GM18517 (cell line): ENCODE results near the gene SLC1A2.

Experiments used
- ATAC-seq: cut with Tn5 transposase; IDR thresholded peaks from one replicate; pipeline ENCODE4 v1.9.1; 2021; ENCODE audit warnings: mild to moderate bottlenecking, moderate library complexity; ENCODE audit not compliant: unreplicated experiment

Gene SLC1A2

GRCh38 chr11:35377262-35377661 lies 42.1 kb downstream of the SLC1A2 start:
- no peak for ATAC-seq

- no peak for ATAC-seq
These were observed 42.7 kb downstream of the SLC1A2 start for GRCh38 chr11:35376613-35377012.

DNA sequence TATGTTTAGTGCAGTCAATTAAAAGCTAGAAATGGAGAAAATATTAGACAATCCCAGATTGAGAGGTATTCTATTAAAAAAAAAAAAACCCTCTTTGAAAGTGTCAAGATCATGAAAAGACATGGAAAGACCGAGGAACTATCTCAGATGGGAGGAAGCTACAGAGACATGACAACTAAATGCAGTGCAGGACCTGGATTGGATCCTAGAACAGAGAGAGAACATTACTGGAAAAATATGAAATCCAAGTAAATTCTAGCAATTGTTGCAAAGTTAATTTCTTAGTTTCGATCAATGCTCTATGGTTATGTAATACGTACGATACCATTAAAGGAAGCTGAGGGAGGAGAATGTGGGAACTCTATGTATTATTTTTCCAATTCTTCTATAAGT lies 43.2 kb downstream of the SLC1A2 start:
- no peak for ATAC-seq

GRCh38 chr11:35375332-35376117 lies 43.8 kb downstream of the SLC1A2 start:
- no peak for ATAC-seq

- ATAC-seq: no peak
These were observed 45.9 kb downstream of the SLC1A2 start for GRCh38 chr11:35373284-35373933.

DNA sequence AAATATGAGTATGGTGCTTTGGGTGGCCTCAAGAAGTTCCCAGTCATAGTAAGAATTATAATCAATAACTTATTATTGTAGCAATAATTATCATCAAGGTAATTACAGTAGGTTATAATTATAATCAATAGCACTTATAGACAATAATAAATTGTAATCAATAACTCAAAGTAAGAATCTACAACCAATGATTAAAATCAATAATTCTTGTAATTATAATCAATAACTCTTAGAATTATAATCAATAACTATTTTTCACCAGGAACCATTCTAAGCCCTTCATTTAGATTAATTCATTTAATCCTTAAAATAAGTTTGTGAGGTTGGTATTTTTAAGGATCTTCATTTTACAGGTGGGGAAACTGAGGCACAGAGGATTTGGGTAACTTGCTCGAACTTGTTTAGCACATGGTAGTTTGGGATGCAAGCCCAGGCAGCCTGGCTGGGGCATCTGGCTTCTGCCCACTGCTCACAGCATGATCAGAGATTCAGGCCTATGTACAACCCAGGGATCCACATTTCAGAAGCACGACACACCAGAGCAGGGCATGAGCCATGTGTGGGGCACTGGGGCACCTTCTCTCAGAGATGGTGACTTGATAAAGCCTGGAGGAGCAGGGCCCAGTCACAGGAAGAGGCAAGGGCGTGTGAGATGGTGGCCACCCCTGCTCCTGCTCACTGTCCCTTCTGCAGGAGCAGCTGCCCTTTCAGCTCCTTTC lies 46.6 kb downstream of the SLC1A2 start:
- ATAC-seq: no peak

DNA sequence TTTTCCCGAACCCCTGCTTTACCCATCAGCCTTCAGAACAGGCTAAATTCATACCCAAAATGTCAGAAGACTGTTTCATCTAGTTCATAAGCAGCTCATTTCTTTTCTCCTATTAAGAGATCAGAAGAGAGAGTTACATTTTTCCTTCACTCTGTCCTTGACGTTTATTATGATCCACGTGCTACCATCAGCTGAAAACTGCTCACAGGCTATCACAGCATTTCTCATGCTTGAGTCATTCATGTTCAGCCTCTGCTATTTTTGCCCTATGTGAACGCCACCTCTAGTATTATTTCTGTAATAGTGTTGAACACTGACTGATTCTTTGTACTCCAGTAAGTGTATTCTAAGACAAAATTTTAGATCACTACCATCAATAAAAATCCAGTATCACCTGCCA lies 51.9 kb downstream of the SLC1A2 start:
- no peak for ATAC-seq

DNA sequence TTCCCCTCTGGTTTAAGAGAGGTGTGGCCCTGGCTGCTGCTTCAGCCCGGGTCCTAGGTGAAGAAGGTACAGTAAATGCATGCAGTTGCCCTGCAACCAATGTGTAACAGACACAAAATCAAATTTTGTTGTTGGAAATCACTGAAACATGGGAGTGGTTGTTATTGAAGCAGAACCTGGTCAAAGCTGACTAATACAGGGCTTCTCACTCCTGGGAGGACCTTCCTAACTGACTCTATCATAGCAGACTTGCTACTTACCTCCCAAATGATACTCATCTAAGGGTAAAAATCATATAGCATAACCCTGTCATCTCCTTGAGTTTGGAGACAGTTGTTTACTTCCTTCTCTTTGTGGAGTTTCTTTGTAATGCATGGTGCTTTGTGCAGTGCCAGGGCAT lies 52.6 kb downstream of the SLC1A2 start:
- ATAC-seq: no peak

- ATAC-seq: no peak
These were observed 53.4 kb downstream of the SLC1A2 start for GRCh38 chr11:35365961-35366360.

DNA sequence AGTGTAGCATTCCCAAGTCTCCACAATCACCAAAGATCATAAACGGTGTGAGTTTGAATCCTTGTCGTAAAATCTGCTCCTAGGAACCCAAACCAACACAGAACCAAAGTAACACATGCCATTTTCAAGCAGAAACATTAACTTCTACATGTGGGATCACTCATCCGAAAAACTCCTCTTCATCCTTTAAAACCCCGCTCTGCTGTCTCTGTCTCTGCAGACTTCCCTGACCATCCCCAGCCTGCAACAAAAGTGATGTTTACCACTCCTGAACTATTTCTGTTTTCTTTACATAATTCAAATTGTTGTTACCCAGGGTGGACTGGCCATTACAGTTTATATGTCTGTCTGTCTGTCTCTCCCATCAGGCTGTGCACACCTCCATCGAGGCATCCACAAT lies 54.0 kb downstream of the SLC1A2 start:
- no peak for ATAC-seq

GRCh38 chr11:35363854-35364780 lies 55.2 kb downstream of the SLC1A2 start:
- ATAC-seq: no peak

DNA sequence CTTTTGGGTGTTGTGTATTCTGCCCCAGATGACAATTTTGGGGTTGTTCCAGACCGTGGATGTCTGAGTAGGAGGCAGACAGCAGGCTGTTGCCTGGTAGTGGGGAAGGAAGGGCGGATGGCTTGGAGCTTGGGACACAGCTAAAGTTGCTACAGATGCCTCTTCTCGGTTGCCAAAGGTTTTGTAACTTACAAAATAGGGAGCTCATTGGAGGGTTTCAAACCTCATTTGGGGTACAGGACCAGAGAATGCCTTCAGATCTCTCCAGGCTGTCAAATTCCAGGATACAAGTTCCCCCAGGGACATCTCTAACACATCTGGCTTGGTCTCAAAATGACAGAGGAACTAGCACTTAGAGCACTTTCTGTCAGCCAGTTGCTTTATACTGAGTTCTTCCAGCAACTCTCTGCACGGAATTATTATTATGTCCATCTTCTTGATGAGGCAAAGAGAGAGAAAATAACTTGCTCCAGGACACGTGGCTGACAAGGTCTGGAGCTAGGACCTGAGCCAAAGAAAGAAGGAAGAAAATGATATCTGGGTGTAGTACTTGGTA lies 56.0 kb downstream of the SLC1A2 start:
- no peak for ATAC-seq

GRCh38 chr11:35362521-35362980 lies 56.8 kb downstream of the SLC1A2 start:
- no peak for ATAC-seq

GRCh38 chr11:35360055-35360530 lies 59.3 kb downstream of the SLC1A2 start:
- no peak for ATAC-seq

DNA sequence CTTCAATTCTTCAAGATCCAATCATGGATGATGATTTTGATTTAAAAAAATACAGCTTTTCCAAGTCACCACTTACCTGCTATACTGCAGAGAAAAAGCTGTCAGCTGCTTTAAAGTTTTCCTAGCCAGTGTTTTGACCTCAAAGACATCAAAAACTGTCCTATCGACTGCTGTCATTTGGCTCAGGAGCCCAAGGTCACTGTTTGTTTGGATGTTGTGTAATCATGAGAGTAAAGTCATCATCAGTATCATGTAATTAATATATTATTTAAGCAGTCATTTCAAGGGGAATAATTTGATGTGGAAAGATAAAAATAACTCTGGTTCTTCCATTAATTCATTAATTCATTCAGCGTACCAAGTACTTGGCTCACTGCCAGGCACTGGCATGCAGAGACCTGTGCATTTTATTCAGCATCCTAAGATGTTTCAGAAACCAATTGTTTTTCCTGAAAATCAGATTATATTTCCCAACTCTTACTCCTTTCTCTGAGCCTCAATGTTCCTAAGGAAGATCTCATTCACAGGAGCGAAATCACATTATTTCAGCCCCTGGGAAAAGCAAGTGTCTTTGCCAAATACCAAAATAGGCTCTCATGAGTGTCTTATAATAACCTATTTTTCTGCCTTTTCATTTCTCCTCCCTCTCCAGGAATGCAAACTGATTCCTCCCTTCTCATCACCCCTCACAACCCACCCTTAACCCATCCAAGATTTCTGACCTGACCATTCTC lies 59.9 kb downstream of the SLC1A2 start:
- no peak for ATAC-seq

DNA sequence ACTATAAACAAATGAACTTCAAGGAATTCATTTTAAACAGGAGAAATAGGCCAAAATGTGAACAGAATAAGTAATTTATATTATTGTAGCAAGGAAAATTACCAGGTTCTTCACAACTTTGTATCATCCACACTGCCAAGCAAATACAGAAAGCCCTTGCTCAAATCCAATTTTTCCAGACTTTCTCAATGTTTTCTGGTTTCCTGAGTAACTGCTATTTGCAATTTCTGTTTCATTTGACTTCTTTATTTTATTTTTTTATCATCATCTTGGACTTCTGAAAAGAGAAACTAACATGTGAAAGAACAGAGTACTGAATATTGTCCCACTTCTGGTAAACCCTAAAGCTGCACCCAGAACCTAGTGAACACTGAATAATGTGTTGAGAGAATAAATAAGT lies 61.0 kb downstream of the SLC1A2 start:
- ATAC-seq: no peak

DNA sequence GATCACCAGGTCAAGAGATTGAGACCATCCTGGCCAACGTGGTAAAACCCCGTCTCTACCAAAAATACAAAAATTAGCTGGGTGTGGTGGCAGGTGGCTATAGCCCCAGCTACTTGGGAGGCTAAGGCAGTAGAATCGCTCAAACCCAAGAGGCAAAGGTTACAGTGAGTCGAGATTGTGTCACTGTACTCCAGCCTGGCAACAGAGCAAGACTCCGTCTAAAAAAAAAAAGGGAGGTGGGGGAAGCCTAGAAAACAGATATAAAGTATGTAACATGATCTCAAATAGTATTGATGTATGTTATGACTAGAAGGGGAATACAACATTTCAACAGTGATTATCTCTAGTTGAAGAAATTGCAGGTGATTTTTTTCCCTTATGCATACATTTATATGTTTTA lies 61.4 kb downstream of the SLC1A2 start:
- no peak for ATAC-seq

GRCh38 chr11:35355102-35355749 lies 64.1 kb downstream of the SLC1A2 start:
- no peak for ATAC-seq

DNA sequence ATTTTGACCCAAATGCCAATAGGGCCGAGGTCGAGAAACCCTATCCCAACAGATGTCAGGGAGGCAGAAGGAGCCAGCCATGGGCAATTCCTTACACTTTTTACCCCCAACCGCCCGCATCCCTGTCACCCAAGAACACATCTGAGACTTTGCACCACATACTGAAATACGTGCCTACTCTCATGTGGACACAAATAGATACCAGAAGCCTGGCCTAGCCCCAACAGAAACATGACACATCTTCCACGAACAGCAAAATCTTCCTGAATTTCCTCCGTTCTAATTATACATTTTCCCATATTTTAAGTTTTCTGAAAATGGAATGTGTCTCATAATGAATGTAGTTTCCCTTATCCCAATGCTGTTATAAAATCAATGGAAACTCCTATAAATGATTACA lies 64.7 kb downstream of the SLC1A2 start:
- no peak for ATAC-seq
